Fibroblast of pulmonary artery (primary cell): ENCODE measurements around the gene TMEM69.
"Not testable (repeated sequence)": the region's sequence is repeated elsewhere in the genome, so short reads cannot be mapped to it uniquely, and the experiment has no call there.

ENCODE experiments used
- DNase-seq: peaks from one replicate; pipeline ENCODE4 v3.0.0-alpha.2; 2010; ENCODE audit warnings: low read depth
- H3K4me3 ChIP-seq: replicated peaks from 2 replicates; pipeline ENCODE4 v1.5.1; 2011; ENCODE audit warnings: low read depth, mild to moderate bottlenecking, control low read depth, low read length, moderate library complexity
- CTCF ChIP-seq: IDR thresholded peaks from 2 replicates; pipeline ENCODE4 v1.5.1; 2011; ENCODE audit warnings: mild to moderate bottlenecking, control low read depth, low read length, inconsistent platforms; ENCODE audit errors: missing control alignments

The TMEM69 gene

DNA sequence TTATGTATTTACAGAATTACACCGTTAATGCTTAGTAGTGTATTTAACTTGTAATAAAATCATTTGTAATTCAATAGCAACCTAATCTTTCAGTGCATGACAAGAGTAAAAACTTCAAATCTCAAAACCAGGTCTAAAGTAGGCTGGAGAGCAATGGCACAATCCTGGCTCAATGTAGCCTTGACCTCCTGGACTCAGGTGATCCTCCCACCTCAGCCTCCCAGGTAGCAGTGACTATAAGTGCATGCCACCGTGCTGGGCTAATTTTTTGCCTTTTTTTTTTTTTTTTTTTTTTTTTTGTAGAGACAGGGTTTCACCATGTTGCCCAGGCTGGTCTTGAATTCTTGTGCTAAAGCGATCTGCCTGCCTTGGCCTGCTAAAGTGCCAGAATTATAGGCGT lies 51.2 kb downstream of the TMEM69 start:
- no peak for TF ChIP-seq CTCF
- no peak for DNase-seq
- no peak overlapping the region for H3K4me3 ChIP-seq

DNA sequence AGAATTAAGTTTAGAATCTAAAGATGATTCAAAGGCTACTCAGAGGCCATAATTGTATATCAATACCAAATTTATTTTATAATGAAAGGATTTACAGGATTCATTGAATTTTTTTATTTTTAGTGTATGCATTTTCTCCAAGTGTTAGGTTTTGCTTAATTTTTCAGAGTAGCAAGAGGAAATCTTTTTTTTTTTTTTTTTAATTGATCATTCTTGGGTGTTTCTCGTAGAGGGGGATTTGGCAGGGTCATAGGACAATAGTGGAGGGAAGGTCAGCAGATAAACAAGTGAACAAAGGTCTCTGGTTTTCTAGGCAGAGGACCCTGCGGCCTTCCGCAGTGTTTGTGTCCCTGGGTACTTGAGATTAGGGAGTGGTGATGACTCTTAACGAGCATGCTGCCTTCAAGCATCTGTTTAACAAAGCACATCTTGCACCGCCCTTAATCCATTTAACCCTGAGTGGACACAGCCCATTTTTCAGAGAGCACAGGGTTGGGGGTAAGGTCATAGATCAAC lies 51.7 kb downstream of the TMEM69 start:
- not testable (repeated sequence) for DNase-seq, H3K4me3 ChIP-seq
